ENCODE measurements around the gene GLRB.

DNA sequence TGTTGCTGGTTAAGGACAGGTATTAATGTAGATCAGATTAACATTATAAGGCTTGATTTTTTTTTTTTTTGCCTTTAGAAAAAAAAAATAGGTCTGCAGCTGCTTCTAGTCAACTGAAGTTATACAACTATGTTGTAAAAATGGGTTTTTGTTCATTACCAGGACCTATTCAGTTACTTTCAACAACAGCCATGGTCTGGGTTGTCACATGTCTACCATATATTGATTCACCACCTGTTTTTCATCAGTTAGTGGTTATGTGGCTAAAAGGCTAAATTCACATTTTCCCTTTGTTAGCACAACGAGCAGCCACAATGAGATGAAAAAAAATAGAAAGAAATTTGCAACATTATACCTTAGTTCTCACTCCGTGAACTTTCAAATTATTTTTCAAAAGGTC lies 45.5 kb downstream of the GLRB start:
- TF ChIP-seq EZH2 (IDR thresholded peaks at IDR 0.05; ENCODE audit: borderline replicate concordance, low read depth, low read length, poor library complexity, severe bottlenecking): no peak
- TF ChIP-seq, protein P1, sequence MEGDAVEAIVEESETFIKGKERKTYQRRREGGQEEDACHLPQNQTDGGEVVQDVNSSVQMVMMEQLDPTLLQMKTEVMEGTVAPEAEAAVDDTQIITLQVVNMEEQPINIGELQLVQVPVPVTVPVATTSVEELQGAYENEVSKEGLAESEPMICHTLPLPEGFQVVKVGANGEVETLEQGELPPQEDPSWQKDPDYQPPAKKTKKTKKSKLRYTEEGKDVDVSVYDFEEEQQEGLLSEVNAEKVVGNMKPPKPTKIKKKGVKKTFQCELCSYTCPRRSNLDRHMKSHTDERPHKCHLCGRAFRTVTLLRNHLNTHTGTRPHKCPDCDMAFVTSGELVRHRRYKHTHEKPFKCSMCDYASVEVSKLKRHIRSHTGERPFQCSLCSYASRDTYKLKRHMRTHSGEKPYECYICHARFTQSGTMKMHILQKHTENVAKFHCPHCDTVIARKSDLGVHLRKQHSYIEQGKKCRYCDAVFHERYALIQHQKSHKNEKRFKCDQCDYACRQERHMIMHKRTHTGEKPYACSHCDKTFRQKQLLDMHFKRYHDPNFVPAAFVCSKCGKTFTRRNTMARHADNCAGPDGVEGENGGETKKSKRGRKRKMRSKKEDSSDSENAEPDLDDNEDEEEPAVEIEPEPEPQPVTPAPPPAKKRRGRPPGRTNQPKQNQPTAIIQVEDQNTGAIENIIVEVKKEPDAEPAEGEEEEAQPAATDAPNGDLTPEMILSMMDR (conservative IDR thresholded peaks at IDR 0.05; ENCODE audit: low read depth, low read length): no peak

Measured in A673 (cell line).